ENCODE measurements around the gene YAE1.

Gene YAE1

GRCh38 chr7:39557911-39558310 is 8.3 kb upstream of the YAE1 start:
- DNase-seq = no peak

DNA sequence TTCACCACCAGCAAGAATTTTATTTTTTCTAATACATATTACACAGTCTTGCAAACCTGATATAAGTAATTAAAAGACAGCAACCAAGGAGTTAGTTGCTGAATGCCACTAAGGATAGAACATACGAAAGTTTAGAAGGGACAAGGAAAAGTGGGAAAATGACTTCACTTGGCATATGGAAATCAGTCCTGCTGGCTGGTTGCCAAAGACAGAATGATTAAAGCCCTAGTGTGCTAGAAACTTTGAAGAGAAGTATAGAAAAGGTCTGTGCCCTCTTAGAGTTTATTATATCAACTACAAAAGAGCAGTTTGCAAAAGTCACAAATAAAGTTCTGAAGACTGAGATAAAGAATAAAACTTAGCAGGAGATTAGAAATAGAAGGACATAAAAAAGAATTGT is 5.8 kb upstream of the YAE1 start:
- DNase-seq = peak in 1 of 2 experiments; percentile 44

GRCh38 chr7:39560997-39561396 is 5.2 kb upstream of the YAE1 start:
- DNase-seq = no peak

- no peak for DNase-seq
Observed at GRCh38 chr7:39565538-39565937, 666 bp upstream of the YAE1 start.

DNA sequence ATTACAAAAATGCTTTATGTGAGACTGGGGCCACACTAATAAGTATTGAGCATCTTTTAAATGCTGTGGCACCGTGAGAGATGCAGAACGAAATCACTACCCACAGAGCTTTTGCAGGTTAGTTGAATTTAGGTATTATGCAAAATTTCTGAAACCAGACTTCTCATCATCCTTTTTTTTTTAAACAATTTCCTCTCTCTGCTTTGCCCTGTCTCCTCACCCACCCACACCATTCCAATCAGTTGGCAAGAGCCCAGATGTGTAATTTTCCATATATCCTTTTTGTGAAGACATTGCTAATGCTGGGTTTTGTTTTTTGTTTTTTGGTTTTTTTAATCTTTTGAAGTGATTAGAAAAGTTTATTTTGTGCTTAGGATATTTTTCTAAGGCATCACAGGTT is 1.1 kb downstream of the YAE1 start:
- DNase-seq = no peak

DNA sequence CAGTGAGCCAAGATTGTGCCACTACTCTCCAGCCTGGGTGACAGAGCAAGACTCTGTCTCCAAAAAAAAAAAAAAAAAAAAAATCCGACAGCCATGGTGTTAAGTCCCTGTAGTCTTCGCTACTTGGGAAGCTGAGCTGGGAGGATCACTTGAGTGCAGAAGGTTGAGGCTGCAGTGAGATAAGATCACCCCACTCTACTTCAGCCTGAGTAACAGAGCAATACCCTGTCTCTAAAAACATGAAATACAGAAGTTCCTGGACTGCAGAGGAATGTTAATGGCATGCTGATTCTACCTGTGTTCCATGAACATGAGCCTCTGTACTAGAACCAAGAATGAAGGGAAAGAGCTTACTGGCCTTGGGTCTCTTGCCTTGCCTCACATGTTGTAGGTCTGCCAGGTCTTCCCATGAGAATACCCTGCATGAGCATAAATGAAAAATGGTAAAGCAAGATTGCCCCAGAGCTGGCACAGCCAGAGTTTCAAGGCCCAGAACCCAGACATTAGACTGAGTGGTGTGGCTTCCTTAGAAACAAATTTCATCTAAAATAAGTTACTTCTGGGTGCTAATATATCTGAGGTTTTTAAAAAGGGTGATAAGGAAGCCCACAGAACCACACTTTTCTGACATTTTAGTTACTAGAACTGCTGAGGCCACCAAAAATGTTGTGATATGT is 8.6 kb downstream of the YAE1 start:
- DNase-seq = no peak

DNA sequence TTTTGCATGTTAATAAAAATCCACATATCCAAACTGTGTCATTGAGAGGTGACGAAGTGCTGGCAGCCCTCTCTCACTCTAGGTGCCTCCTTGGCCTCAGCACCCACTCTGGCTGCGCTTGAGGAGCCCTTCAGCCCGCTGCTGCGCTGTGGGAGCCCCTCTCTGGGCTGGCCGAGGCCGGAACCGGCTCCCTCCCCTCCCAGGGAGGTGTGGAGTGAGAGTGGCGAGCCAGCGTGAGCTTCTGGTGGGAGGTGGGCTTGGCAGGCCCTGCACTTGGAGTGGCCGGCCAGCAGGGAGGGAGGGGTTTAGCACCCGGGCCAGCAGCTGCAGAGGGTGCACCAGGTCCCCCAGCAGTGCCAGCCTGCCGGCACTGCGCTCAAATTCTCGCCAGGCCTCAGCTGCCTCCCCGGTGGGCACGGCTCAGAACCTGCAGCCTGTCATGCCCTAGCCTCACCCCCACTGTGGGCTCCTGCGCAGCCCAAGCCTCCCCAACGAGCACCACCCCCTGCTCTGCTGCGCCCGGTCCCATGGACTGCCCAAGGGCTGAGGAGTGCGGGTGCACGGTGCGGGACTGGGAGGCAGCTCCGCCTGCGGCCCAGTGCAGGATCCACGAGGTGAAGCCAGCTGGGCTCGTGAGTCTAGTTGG is 11.1 kb downstream of the YAE1 start:
- no peak for DNase-seq

DNA sequence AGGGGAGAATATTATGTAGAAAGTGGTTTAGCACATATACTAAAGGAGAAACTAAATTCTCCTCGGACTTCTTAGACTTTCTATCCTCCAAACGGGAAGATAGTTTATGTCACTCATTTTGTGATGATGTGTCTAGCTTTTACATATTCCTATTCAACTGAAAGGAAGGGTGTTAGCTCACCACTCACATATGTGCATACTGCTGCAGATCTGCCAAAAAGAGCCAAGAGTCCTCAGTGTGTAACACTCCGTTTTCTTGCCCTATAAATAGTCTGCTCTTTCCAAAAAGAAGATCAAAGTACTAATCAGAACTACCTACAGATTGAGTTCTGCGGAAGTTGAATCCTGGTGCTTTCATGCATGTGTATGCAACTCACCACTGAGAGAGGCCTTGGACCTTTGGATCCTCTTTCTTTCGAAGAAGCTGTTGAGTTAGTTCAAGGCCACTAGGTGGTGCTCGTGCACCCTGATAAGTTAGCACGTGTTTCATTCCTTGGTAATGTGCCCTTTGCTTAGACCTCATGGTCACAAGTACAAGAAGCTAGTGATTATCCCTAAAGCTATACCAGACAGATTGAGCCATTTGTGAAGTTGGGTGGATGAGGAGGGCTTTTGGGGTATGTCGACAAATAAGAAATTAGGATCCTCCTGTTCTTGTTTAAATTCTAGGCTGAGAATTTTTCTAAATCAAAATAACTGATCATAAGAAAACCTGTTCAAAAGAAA is 14.1 kb downstream of the YAE1 start:
- DNase-seq = peak; percentile 96 to 97

DNA sequence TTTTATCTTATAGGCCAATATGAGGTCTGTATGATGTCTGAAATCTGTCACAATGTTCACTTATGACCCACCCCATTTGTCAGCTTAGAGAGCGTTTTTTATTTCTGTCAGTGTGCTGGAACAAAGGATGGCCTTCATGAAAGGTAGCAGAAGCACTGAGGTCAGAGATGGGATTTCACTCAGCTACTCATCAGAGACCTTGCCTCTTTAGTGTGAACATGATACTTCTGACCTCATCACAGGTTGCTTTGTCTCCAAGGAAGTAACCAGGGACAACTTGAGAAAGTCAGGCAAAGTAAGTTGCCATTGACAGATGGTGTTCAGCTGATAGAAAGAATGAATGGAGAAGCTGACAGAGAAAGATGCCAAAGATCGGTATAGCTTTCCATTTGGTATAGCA is 16.3 kb downstream of the YAE1 start:
- DNase-seq = no peak

DNA sequence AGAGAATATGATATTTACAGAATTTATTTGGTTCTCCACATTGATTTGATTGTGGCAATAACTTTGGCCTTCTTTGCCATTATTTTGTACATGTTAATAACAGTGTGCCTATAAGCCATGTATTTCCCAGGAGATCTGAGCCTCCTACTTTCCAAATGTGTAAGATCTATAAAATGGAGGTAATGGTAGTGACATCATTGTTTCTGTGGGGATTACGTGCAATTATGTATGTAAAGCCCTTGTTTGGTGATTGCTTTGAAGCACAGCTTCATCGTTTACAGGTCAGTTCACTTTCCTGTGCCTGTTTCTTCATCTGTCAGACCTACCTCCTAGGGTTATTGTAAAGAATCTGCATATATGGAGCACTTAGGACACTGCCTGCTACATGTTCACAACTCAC is 17.3 kb downstream of the YAE1 start:
- DNase-seq = no peak

DNA sequence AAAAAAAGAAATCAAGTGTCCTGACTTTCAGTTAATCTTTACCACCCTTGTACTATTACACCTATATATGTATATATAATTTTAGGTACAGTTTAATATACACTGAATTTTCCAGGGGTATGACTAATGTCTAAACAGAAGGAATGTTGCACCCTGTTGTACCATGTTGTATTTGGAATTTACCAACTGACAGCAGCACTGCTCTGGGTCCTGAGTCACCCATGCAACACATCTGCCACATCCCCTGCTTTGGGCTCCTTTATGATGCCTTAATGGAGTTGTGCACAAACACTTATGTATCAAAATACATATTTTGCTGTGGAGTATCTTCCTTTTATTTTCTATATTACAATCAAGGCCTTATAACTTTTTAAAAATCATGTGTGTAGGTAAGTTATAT is 21.2 kb downstream of the YAE1 start:
- DNase-seq = no peak

DNA sequence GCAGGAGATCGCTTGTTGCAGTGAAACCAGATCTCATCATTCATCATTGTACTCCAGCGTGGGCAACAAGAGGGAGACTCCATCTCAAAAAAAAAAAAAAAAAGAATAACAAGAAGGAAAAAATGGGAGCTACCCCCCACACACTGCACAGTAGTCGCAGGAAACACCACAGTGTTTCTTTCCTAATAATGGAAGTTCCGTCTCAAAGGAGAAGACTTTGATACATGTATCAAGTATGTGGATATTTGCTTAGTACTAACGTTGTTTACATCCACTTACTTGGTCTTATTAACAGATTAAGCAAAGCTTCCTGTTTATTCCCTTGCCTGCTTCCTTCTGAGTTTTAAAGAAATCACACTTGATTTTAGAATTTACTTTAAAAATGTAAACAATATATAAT is 22.2 kb downstream of the YAE1 start:
- no peak for DNase-seq

- DNase-seq = no peak
Observed at GRCh38 chr7:39589323-39590111, 23.3 kb downstream of the YAE1 start.

GRCh38 chr7:39592586-39592985 is 26.4 kb downstream of the YAE1 start:
- DNase-seq = no peak

- peak; percentile 16 to 56 for DNase-seq
Observed at GRCh38 chr7:39594988-39595620, 28.9 kb downstream of the YAE1 start.

DNA sequence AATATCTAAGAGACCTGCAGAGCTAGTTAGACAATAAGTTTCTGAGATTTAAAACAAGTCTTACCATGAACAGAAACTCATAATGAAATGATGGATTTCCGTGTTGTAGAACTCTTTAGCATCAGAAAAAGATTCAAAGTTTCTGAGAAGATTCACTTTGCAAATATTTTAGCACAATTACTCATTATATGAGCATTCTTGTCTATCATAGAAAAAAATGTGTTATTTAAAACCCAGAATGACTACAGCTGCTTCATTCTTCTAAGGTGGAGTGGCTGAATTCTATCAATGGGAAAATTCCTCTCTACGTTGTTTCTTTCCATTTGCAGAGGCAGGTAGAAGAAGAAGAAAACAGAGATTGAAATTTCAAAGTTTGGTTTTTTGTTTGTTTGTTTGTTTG is 36.1 kb downstream of the YAE1 start:
- DNase-seq = no peak

- DNase-seq = no peak
Observed at GRCh38 chr7:39603924-39604323, 37.7 kb downstream of the YAE1 start.

DNA sequence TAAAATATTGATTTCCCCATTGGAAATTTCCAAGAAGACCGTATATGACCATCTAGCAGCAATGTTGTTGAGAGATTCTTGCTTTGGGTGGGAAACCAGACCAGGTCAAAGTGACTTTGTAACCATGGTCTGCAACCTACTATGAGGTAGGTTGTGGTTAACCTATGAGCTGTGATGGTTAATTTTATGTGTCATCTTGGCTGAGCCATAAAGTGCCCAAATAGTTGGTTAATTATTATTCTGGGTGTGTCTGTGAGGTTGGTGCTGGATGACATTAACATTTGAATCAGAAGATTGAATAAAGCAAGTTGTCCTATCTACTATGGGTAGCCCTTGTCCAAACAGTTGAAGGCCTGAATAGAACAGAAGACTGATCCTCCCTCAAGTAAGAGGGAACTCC is 38.9 kb downstream of the YAE1 start:
- DNase-seq = no peak

DNA sequence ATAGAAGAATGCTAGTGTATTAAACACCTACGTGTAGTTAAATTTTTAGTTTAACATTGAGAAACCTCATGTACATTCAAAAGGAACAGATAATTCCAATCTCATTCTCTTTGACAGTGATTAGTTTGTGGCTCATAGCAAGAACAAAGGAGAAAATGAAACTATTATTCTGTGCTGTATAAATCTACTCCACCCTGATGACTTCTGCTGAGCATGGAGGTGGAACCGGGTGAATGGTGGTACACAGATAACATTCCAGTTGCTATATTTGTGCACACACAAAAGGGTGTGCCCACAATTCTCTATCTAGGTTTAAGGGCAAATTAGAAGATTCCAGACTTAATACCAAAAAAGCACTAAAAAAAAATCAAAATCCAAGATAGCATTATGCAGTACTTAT is 40.1 kb downstream of the YAE1 start:
- DNase-seq = no peak

- DNase-seq = no peak
Observed at GRCh38 chr7:39606941-39607340, 40.7 kb downstream of the YAE1 start.

GRCh38 chr7:39607865-39608264 is 41.7 kb downstream of the YAE1 start:
- no peak for DNase-seq

- no peak for DNase-seq
Observed at GRCh38 chr7:39608278-39608677, 42.1 kb downstream of the YAE1 start.

All from NCI-H446 (cell line).